Uterus (tissue), 2 donors: ENCODE measurements around the gene NUMA1.

ENCODE experiments used
- POLR2A ChIP-seq, 2 donors: fragments of 450-650 bp; IDR thresholded peaks; one replicate each; pipeline ENCODE4 v1.6.1; 2016; ENCODE audit warnings: antibody characterized with exemption in 2 of 2, mild to moderate bottlenecking in 1 of 2, moderate library complexity in 1 of 2
- TF ChIP-seq, protein P1 (sequence below), 4 experiments: fragments of 200-600 bp in 2 of 4; fragments of 450-650 bp in 2 of 4; sonication (generic) in 2 of 4; IDR thresholded peaks; one replicate each; pipeline ENCODE4 v1.5.1; 2016 to 2019; ENCODE audit warnings: antibody characterized with exemption in 4 of 4, mild to moderate bottlenecking in 2 of 4, moderate library complexity in 1 of 4

DNA sequence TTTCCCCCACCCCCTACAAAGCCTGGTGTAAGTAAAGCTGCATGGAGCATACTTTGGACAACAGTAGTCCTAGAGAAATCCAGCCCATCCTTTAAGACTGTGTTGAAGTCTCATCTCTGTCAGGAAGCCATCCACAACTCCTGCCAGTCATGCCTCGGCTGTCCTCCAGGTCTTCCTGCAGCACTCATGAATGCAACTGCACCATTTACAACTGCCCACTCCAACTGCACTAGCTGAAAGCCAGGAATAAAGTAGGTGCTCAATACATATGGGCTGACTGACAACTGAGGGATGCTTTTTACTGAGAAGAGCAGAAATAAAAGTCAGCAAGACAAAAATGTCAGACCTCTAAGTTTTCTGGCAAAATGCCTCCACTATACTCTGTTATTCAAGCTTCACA lies 54.3 kb downstream of the NUMA1 start:
- TF ChIP-seq, protein P1, sequence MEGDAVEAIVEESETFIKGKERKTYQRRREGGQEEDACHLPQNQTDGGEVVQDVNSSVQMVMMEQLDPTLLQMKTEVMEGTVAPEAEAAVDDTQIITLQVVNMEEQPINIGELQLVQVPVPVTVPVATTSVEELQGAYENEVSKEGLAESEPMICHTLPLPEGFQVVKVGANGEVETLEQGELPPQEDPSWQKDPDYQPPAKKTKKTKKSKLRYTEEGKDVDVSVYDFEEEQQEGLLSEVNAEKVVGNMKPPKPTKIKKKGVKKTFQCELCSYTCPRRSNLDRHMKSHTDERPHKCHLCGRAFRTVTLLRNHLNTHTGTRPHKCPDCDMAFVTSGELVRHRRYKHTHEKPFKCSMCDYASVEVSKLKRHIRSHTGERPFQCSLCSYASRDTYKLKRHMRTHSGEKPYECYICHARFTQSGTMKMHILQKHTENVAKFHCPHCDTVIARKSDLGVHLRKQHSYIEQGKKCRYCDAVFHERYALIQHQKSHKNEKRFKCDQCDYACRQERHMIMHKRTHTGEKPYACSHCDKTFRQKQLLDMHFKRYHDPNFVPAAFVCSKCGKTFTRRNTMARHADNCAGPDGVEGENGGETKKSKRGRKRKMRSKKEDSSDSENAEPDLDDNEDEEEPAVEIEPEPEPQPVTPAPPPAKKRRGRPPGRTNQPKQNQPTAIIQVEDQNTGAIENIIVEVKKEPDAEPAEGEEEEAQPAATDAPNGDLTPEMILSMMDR (IDR thresholded peaks at IDR 0.05) = no peak
- no peak for TF ChIP-seq POLR2A (IDR thresholded peaks at IDR 0.05)
